GM12878 (cell line): ENCODE data around the gene ETNK1. TPM values are rescaled to one million over a fixed set of nuclear protein-coding genes. Genes with fewer than 3 reads are reported as not detected.
A peak's percentile ranks its signal among the peaks of the same experiment; 100 is the strongest.

ENCODE experiments used
- ATAC-seq: fragments of 200-7000 bp; cut with Tn5 transposase; 3 replicates; pipeline ENCODE4 v1.9.1; 2020; ENCODE audit warnings: mild to moderate bottlenecking, moderate library complexity
- BruUV-seq: library from RNA; stranded (reverse); fragments of 400-500 nt; replicated peaks from 2 replicates; lab custom pipeline; 2021; lab: Mats Ljungman, UMichigan
- CTCF ChIA-PET: fragments of 300-600 bp; sonication (Branson Sonifier 250); formaldehyde crosslinking; extraction: SDS; loops from one replicate; lab custom pipeline; 2021; ENCODE audit warnings: inconsistent platforms; lab: Yijun Ruan, JAX
- POLR2A ChIA-PET: fragments of 350-600 bp; formaldehyde crosslinking; extraction: SDS; loops from one replicate; lab custom pipeline; 2021; ENCODE audit warnings: inconsistent platforms; lab: Charles Lee
- RAD21 ChIA-PET: fragments of 300-600 bp; sonication (Branson Sonifier 250); formaldehyde crosslinking; loops from one replicate; lab custom pipeline; 2023; ENCODE audit warnings: antibody characterized with exemption; ENCODE audit not compliant: unreplicated experiment; lab: Charles Lee
- SMC1A ChIA-PET: fragments of 300-600 bp; sonication (Branson Sonifier 250); formaldehyde crosslinking; loops from one replicate; lab custom pipeline; 2023; ENCODE audit not compliant: unreplicated experiment, uncharacterized antibody; lab: Charles Lee
- DNase-seq: peaks from one replicate; pipeline ENCODE4 v3.0.0-alpha.2; 2011; ENCODE audit warnings: low read depth, low spot score
- FAIRE-seq: peaks from 3 replicates; lab custom pipeline; 2011; peaks lifted over from hg19 to GRCh38; lab: Jason Lieb, UNC
- H2AFZ ChIP-seq: 2 replicates; pipeline ENCODE4 v1.6.0; 2011; ENCODE audit warnings: low read depth, low read length, control low read depth; ENCODE audit not compliant: control insufficient read depth
- H3K27ac ChIP-seq: 2 replicates; pipeline ENCODE4 v1.5.1; 2011; ENCODE audit warnings: control low read depth; ENCODE audit not compliant: control insufficient read depth, insufficient read depth
- H3K27me3 ChIP-seq, 2 experiments: replicated peaks in 1 of 2; 2 replicates each; pipeline versions ENCODE4 v1.6.0 to v1.6.1; 2011; ENCODE audit warnings: low read length in 1 of 2; ENCODE audit not compliant: control insufficient read depth in 2 of 2, insufficient read depth in 2 of 2
- H3K36me3 ChIP-seq, 2 experiments: 2 replicates each; pipeline ENCODE4 v1.5.1; 2011; ENCODE audit warnings: low read length in 1 of 2; ENCODE audit not compliant: control insufficient read depth in 2 of 2, insufficient read depth in 2 of 2
- H3K4me1 ChIP-seq: 2 replicates; pipeline ENCODE4 v1.6.1; 2011; ENCODE audit warnings: mild to moderate bottlenecking, low read length, moderate library complexity, mixed read lengths; ENCODE audit not compliant: control insufficient read depth, insufficient read depth
- H3K4me2 ChIP-seq: 2 replicates; pipeline ENCODE4 v1.6.0; 2011; ENCODE audit warnings: control low read depth; ENCODE audit not compliant: control insufficient read depth, insufficient read depth
- H3K4me3 ChIP-seq: fragments of 200-600 bp; sonication (generic); 2 replicates; pipeline ENCODE4 v1.5.1; 2016
- H3K79me2 ChIP-seq: 2 replicates; pipeline ENCODE4 v1.6.0; 2011; ENCODE audit warnings: low read length; ENCODE audit not compliant: control insufficient read depth, insufficient read depth
- H3K9ac ChIP-seq: 2 replicates; pipeline ENCODE4 v1.8.0; 2011; ENCODE audit warnings: low read length, control low read depth, mixed read lengths; ENCODE audit not compliant: control insufficient read depth, insufficient read depth
- H3K9me3 ChIP-seq: replicated peaks from 3 replicates; pipeline ENCODE4 v1.5.1; 2011; ENCODE audit warnings: mild to moderate bottlenecking, low read length; ENCODE audit not compliant: control insufficient read depth, insufficient read depth
- H4K20me1 ChIP-seq: 2 replicates; pipeline ENCODE4 v1.6.0; 2011; ENCODE audit not compliant: control insufficient read depth, insufficient read depth
- CHD1 ChIP-seq: IDR thresholded peaks from 2 replicates; pipeline ENCODE4 v1.6.1; 2012; ENCODE audit warnings: low read depth, low read length, improper control_type of control experiment
- NBN ChIP-seq: fragments of 450-650 bp; IDR thresholded peaks from 2 replicates; pipeline ENCODE4 v1.6.1; 2016
- YBX1 ChIP-seq: fragments of 450-650 bp; IDR thresholded peaks from 2 replicates; pipeline ENCODE4 v1.6.1; 2016; ENCODE audit warnings: antibody characterized with exemption
- ZNF207 ChIP-seq: fragments of 450-650 bp; IDR thresholded peaks from 2 replicates; pipeline ENCODE4 v1.6.1; 2014; ENCODE audit warnings: antibody characterized with exemption, mild to moderate bottlenecking, borderline replicate concordance
- ZNF687 ChIP-seq: fragments of 450-650 bp; IDR thresholded peaks from 2 replicates; pipeline ENCODE4 v1.6.1; 2017; ENCODE audit warnings: mild to moderate bottlenecking, moderate library complexity
- WGBS: methylation state at CpG from one replicate; pipeline ENCODE4 v1.1.6; 2016; ENCODE audit warnings: low lambda C conversion rate; ENCODE audit not compliant: insufficient replicate concordance, insufficient coverage; ENCODE audit errors: missing lambda C conversion rate; 5-methylcytosine and 5-hydroxymethylcytosine counted together
- in situ Hi-C: fragments of 300-500 bp; cut with MboI; formaldehyde crosslinking; loops from 9 replicates; pipeline ENCODE4 v1.14.3; 2018; ENCODE audit warnings: mixed read lengths
- intact Hi-C: fragments of 100-400 bp; cut with micrococcal nuclease; formaldehyde crosslinking; loops from one replicate; pipeline ENCODE4 v1.14.2; 2022; ENCODE audit not compliant: unreplicated experiment
- polyA plus RNA-seq, 11 experiments: library from polyadenylated mRNA; depleted of rRNA in 4 of 11; unstranded in 6 of 11; stranded (reverse) in 5 of 11; fragments of >200 nt; fragmentation: Nextera tagmentation in 4 of 11; fragmentation: Illumina TruSeq in 1 of 11; extraction: Ambion mirVana in 4 of 11; extraction: Trizol in 1 of 11; gene quantifications; 1 replicate in 1 of 11; 2 replicates in 10 of 11; pipeline versions ENCODE4 v1.2.1 to v1.2.3, GENCODE V29; 2011 to 2016; ENCODE audit warnings: inconsistent platforms in 2 of 11, missing spikeins in 2 of 11, low read depth in 1 of 11
- total RNA-seq, 4 experiments: library from RNA; depleted of rRNA in 3 of 4; stranded (reverse); fragments of >200 nt in 3 of 4; fragmentation: Illumina TruSeq in 1 of 4; extraction: Trizol in 1 of 4; gene quantifications; 2 replicates each; pipeline versions ENCODE4 v1.2.1 to v1.2.3, GENCODE V29; 2013 to 2021

The ETNK1 gene
- total and polyA plus RNA-seq, 10 of the 15 experiments (the other 5 are each of a cell fraction or from before 2014, with no cell fraction given), result 12.3 to 69.4 (median 34.2) TPM

- no peak for TF ChIP-seq ZNF687
- TF ChIP-seq CHD1, result no peak
- TF ChIP-seq YBX1, result no peak
Observed at GRCh38 chr12:22640851-22641250, 15.9 kb downstream of the ETNK1 start (continued).

- intact Hi-C loops (no loop called here), in situ Hi-C loops (no loop called here)
- H2AFZ ChIP-seq, result no peak overlapping the region
- DNase-seq (no peak), ATAC-seq (peak; percentile 12; the same call in 1 of the 3 replicates), FAIRE-seq (no peak)
- RAD21 ChIA-PET, result interaction anchor here (1.4 kb wide), 1 partner anchor 13 kb away, joined by 5 read pairs; no protein-coding TSS in a partner anchor
- no peak overlapping the region for H3K4me3 ChIP-seq
- H3K9me3 ChIP-seq, result no peaks in the 10 kb centered on the region; the same call in 1 of the 3 replicates
- H3K4me2 ChIP-seq, result no peak overlapping the region
- CTCF ChIA-PET, result interaction anchor here (1.0 to 1.6 kb wide), 5 partner anchors 11 to 29 kb away, joined by 3 to 6 read pairs (median 5); no protein-coding TSS in a partner anchor
- H3K27ac ChIP-seq, result no peak overlapping the region
- WGBS, result 52% methylated on average over 3 of the region's 3 CpGs
- no peak for TF ChIP-seq NBN
- no peak for TF ChIP-seq ZNF207
- peaks cover 0 to 5% of the 10 kb centered on the region in 2 experiments; a peak in 1 of 4 replicates for H3K36me3 ChIP-seq
- H3K79me2 ChIP-seq, result peaks cover 34% of the 10 kb centered on the region
- SMC1A ChIA-PET, result interaction anchor here (1.0 to 1.7 kb wide), 5 partner anchors 8 to 94 kb away, joined by 3 to 10 read pairs (median 3); no protein-coding TSS in a partner anchor
- no peaks in the 10 kb centered on the region for H3K4me1 ChIP-seq
- POLR2A ChIA-PET, result interaction anchor here (1.0 to 1.7 kb wide), 2 partner anchors 17 to 168 kb away, joined by 3 to 6 read pairs; partner anchors contain the start of gene ETNK1
- BruUV-seq, result no TSS peak
- no peak overlapping the region for H3K9ac ChIP-seq
- H4K20me1 ChIP-seq, result no peaks in the 10 kb centered on the region
- no peaks in the 10 kb centered on the region for H3K27me3 ChIP-seq
Observed at GRCh38 chr12:22641353-22642053, 16.5 kb downstream of the ETNK1 start.
